Sigmoid colon (tissue), 4 donors: Measurements from ENCODE around the gene LCP1.

Experiments
- EP300 ChIP-seq, 4 donors: sonication (generic); formaldehyde crosslinking; IDR thresholded peaks; one replicate each; pipeline ENCODE4 v1.6.1; 2017; ENCODE audit warnings: antibody characterized with exemption in 4 of 4
- POLR2A ChIP-seq, 2 donors: fragments of 450-650 bp; IDR thresholded peaks; one replicate each; pipeline ENCODE4 v1.6.1; 2016; ENCODE audit warnings: antibody characterized with exemption in 2 of 2, mild to moderate bottlenecking in 2 of 2, moderate library complexity in 2 of 2
- POLR2AphosphoS5 ChIP-seq, 4 donors: sonication (generic); formaldehyde crosslinking; IDR thresholded peaks; one replicate each; pipeline ENCODE4 v1.6.1; 2017; ENCODE audit warnings: antibody characterized with exemption in 4 of 4
- TF ChIP-seq, protein P1 (sequence below), 4 experiments: fragments of 450-650 bp in 3 of 4; fragments of 200-600 bp in 1 of 4; IDR thresholded peaks; one replicate each; pipeline ENCODE4 v1.5.1; 2016 to 2019; ENCODE audit warnings: antibody characterized with exemption in 4 of 4, mild to moderate bottlenecking in 3 of 4, moderate library complexity in 2 of 4

DNA sequence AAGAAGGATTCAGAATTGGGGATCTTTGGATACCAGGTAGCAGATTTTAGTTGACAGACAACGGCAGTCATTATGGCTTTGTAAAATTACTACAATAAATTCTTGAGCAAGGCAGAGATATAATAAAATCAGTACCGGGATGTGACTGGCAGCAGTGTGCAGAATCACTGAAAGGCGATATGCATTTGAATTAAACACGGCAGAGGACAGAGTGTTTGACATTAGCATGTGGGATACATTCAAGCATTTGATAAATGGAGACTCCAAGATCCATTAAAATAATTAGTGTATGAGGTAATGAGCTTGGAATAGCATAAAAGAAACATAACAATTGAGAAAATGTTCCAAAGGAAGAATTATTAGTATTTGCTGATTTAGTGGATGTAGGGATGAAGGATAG lies 36.8 kb downstream of the LCP1 start:
- no peak for TF ChIP-seq POLR2A (IDR thresholded peaks at IDR 0.05)
- no peak for TF ChIP-seq EP300 (IDR thresholded peaks at IDR 0.05)
- TF ChIP-seq, protein P1, sequence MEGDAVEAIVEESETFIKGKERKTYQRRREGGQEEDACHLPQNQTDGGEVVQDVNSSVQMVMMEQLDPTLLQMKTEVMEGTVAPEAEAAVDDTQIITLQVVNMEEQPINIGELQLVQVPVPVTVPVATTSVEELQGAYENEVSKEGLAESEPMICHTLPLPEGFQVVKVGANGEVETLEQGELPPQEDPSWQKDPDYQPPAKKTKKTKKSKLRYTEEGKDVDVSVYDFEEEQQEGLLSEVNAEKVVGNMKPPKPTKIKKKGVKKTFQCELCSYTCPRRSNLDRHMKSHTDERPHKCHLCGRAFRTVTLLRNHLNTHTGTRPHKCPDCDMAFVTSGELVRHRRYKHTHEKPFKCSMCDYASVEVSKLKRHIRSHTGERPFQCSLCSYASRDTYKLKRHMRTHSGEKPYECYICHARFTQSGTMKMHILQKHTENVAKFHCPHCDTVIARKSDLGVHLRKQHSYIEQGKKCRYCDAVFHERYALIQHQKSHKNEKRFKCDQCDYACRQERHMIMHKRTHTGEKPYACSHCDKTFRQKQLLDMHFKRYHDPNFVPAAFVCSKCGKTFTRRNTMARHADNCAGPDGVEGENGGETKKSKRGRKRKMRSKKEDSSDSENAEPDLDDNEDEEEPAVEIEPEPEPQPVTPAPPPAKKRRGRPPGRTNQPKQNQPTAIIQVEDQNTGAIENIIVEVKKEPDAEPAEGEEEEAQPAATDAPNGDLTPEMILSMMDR (IDR thresholded peaks at IDR 0.05): no peak
- TF ChIP-seq POLR2AphosphoS5 (IDR thresholded peaks at IDR 0.05): no peak
